ENCODE data around the gene ESRRA.
A peak's percentile ranks its signal among the peaks of the same experiment; 100 is the strongest.
"Not testable (repeated sequence)": the region's sequence is repeated elsewhere in the genome, so short reads cannot be mapped to it uniquely, and the experiment has no call there.

Gene ESRRA

DNA sequence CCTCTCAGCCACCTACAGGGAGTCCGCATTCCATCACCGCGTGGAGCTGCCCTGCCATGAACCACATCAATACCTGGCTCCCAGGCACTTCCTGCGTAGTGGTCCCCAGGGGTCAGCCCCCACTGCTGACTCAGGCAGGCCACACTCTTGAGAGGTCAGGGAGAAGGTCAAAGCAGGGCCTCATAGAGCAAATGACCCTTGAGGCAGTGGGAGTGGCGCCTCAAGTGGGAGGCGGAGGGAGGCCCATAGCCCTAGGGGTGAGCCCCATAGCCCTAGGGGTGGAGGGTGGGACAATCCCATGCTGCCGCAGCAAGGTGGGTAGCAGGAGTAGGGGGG, 17.6 kb downstream of the ESRRA start:
- Mint-ChIP-seq H3K4me1 (peaks cover 19% of the 10 kb centered on the region), H3K27ac (no peak overlapping the region), H3K4me3 (no peak overlapping the region), H3K9me3 (peaks cover 3% of the 10 kb centered on the region), H3K36me3 (peaks cover 25% of the 10 kb centered on the region), H3K27me3 (no peaks in the 10 kb centered on the region)
- ATAC-seq = no peak

- H3K36me3 Mint-ChIP-seq = peaks cover 25% of the 10 kb centered on the region
Observed at GRCh38 chr11:64323373-64323772, 18.0 kb downstream of the ESRRA start.

GRCh38 chr11:64323984-64324383, 18.7 kb downstream of the ESRRA start:
- peaks cover 15% of the 10 kb centered on the region for H3K4me1 Mint-ChIP-seq
- ATAC-seq, H3K9me3 Mint-ChIP-seq, H3K27ac Mint-ChIP-seq, H3K27me3 Mint-ChIP-seq, H3K4me3 Mint-ChIP-seq: not testable (repeated sequence)
- H3K36me3 Mint-ChIP-seq = peaks cover 25% of the 10 kb centered on the region

More at GRCh38 chr11:64323373-64323772, 18.0 kb downstream of the ESRRA start:
- Mint-ChIP-seq H3K27ac (no peak overlapping the region), H3K4me1 (peaks cover 19% of the 10 kb centered on the region), H3K27me3 (no peaks in the 10 kb centered on the region), H3K9me3 (peaks cover 3% of the 10 kb centered on the region), H3K4me3 (no peak overlapping the region)
- ATAC-seq = no peak

- Mint-ChIP-seq H3K27me3 (no peaks in the 10 kb centered on the region), H3K36me3 (peaks cover 25% of the 10 kb centered on the region), H3K9me3 (peaks cover 3% of the 10 kb centered on the region), H3K4me3 (no peak overlapping the region), H3K4me1 (peaks cover 6% of the 10 kb centered on the region), H3K27ac (no peak overlapping the region)
- ATAC-seq = no peak
Observed at GRCh38 chr11:64324692-64325469, 19.6 kb downstream of the ESRRA start.

DNA sequence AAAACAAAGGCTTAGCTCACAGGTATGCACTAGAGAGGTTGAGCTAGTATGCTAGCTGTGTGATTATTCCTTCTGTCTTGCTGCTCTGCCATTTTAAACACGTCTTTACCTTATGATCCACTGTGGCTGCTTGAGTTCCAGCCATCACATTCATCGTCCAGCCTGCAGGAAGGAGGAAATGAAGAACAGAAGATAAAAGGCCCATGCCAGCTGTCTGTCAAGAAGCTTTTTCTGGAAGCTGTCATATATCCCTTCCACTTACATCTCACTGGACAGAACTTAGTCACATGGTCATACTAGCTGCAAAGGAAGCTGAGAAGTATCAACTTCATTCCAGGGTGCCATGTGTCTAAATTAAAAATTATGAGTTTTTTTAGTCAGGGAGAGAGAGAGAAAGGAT, 22.1 kb downstream of the ESRRA start:
- H3K4me1 Mint-ChIP-seq = peaks cover 13% of the 10 kb centered on the region
- no peak for ATAC-seq
- H3K27ac Mint-ChIP-seq = no peak overlapping the region
- H3K36me3 Mint-ChIP-seq = no peaks in the 10 kb centered on the region
- peaks cover 3% of the 10 kb centered on the region for H3K9me3 Mint-ChIP-seq
- no peak overlapping the region for H3K4me3 Mint-ChIP-seq
- no peaks in the 10 kb centered on the region for H3K27me3 Mint-ChIP-seq

- no peak overlapping the region for H3K27ac Mint-ChIP-seq
- peaks cover 3% of the 10 kb centered on the region for H3K9me3 Mint-ChIP-seq
- H3K27me3 Mint-ChIP-seq = no peaks in the 10 kb centered on the region
- no peak for ATAC-seq
- H3K4me1 Mint-ChIP-seq = peaks cover 13% of the 10 kb centered on the region
- no peaks in the 10 kb centered on the region for H3K36me3 Mint-ChIP-seq
- no peak overlapping the region for H3K4me3 Mint-ChIP-seq
Observed at GRCh38 chr11:64327993-64328392, 22.7 kb downstream of the ESRRA start.

- Mint-ChIP-seq H3K27me3 (no peaks in the 10 kb centered on the region), H3K4me1 (peaks cover 27% of the 10 kb centered on the region), H3K4me3 (no peak overlapping the region), H3K9me3 (peaks cover 3% of the 10 kb centered on the region), H3K36me3 (no peaks in the 10 kb centered on the region), H3K27ac (peak overlapping the region; percentile 36)
- ATAC-seq = no peak
Observed at GRCh38 chr11:64330888-64331287, 25.6 kb downstream of the ESRRA start.

GRCh38 chr11:64331569-64332371, 26.4 kb downstream of the ESRRA start:
- ATAC-seq = peak; percentile 90
- Mint-ChIP-seq H3K36me3 (no peaks in the 10 kb centered on the region), H3K4me1 (peaks cover 33% of the 10 kb centered on the region), H3K27me3 (no peaks in the 10 kb centered on the region), H3K27ac (peak overlapping the region; percentile 36), H3K4me3 (peak overlapping the region; percentile 24), H3K9me3 (peaks cover 3% of the 10 kb centered on the region)

- H3K4me1 Mint-ChIP-seq = peaks cover 34% of the 10 kb centered on the region
- no peaks in the 10 kb centered on the region for H3K9me3 Mint-ChIP-seq
- no peak for ATAC-seq
- no peak overlapping the region for H3K4me3 Mint-ChIP-seq
- H3K27me3 Mint-ChIP-seq = no peaks in the 10 kb centered on the region
- no peak overlapping the region for H3K27ac Mint-ChIP-seq
- H3K36me3 Mint-ChIP-seq = no peaks in the 10 kb centered on the region
Observed at GRCh38 chr11:64333556-64333955, 28.2 kb downstream of the ESRRA start.

- Mint-ChIP-seq H3K36me3 (no peaks in the 10 kb centered on the region), H3K27me3 (no peaks in the 10 kb centered on the region), H3K4me1 (peaks cover 48% of the 10 kb centered on the region), H3K4me3 (peak overlapping the region; percentile 50), H3K9me3 (no peaks in the 10 kb centered on the region), H3K27ac (peak overlapping the region; percentile 74)
- peak; percentile 88 for ATAC-seq
Observed at GRCh38 chr11:64334764-64335735, 29.7 kb downstream of the ESRRA start.

DNA sequence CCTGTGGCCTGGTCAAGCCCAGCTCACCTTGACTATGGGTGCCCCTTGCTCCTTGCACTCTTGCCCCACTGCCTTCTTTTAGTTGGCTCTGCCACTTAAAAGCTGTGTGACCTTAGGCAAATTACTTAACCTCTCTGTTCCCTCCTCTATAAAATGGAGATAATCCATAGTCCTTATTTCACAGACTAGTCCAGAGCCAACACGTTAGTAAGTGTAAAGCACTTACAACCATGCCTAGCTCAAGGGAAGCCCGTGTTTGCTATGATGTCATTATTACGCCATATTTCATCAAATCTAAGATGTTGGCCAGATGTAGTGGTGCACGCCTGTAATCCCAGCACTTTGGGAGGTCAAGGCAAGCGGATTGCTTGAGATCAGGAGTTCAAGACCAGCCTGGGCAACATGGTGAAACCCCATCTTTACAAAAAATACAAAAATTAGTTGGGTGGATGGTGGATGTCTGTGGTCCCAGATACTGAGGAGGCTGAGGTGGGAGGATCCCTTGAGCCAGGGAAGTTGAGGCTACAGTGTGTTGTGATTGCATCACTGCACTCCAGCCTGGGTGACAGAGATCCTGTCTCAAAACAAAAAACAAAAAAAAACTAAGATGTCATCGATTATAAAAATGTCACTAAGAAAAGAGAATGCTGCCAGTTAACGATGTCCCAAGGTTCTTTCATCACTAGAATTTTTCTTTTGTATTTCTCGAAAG, 32.4 kb downstream of the ESRRA start:
- H3K36me3 Mint-ChIP-seq = peaks cover 18% of the 10 kb centered on the region
- no peaks in the 10 kb centered on the region for H3K9me3 Mint-ChIP-seq
- H3K27me3 Mint-ChIP-seq = no peaks in the 10 kb centered on the region
- no peak overlapping the region for H3K4me3 Mint-ChIP-seq
- H3K27ac Mint-ChIP-seq = no peak overlapping the region
- ATAC-seq = no peak
- H3K4me1 Mint-ChIP-seq = peaks cover 61% of the 10 kb centered on the region

- no peak for ATAC-seq
- no peaks in the 10 kb centered on the region for H3K27me3 Mint-ChIP-seq
Observed at GRCh38 chr11:64338716-64339115, 33.4 kb downstream of the ESRRA start.

DNA sequence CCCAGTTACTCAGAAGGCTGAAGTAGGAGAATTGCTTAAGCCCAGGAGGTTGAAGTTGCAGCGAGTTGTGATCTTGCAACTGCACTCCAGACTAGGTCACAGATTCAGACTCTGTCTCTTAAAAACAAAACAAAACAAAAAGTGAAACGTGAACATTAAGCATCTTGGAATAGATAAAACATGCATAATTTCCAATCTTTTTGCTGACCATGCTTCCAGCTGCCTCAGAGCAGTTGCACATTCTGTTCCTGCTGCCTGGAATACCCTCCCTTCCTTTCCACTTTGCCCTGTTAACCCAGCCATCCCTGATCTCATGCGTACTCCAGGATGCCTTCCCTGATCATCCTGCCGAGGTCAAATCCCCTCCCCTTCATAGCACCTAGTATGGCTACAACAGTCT, 34.0 kb downstream of the ESRRA start:
- H3K4me1 Mint-ChIP-seq = peaks cover 64% of the 10 kb centered on the region
- H3K27ac Mint-ChIP-seq = peak overlapping the region; percentile 91
- H3K9me3 Mint-ChIP-seq = no peaks in the 10 kb centered on the region
- H3K36me3 Mint-ChIP-seq = peaks cover 24% of the 10 kb centered on the region
- peak overlapping the region; percentile 91 for H3K4me3 Mint-ChIP-seq
- no peaks in the 10 kb centered on the region for H3K27me3 Mint-ChIP-seq
- no peak for ATAC-seq

More at GRCh38 chr11:64338716-64339115, 33.4 kb downstream of the ESRRA start:
- peak overlapping the region; percentile 91 for H3K4me3 Mint-ChIP-seq
- no peaks in the 10 kb centered on the region for H3K9me3 Mint-ChIP-seq
- peak overlapping the region; percentile 91 for H3K27ac Mint-ChIP-seq
- H3K36me3 Mint-ChIP-seq = peaks cover 20% of the 10 kb centered on the region
- peaks cover 64% of the 10 kb centered on the region for H3K4me1 Mint-ChIP-seq

DNA sequence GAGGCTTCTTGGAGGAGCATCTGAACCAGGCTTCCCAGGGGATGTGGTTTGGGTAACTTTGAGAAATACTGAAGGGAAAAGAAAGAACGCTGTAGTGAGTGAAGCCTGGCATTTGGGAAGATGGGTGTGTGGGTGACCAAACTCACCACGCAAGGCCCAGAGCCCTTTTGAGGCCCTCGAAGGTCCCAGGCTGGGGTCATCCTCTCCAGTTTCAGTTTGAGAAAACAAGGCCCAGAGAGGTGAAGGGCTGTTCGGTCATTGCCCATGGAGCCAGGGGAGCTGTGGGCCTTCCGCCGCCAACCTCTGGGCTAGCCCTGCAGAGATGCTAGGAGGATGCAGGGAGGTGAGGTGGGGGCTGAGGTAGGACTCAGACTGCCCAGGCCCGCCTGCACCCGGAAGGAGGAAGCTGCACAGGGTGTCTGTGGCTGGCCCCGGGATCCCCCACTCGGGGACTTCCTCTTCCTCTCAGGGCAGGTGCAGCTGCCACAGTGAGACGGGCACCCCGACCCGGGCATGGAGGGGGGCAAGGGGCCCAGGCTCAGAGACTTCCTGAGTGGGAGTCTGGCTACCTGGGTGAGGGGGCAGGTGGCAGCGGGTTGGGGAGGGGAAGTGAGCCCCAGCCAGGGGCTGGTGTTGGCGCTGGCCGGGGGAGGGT, 34.6 kb downstream of the ESRRA start, which contains the start of gene CCDC88B:
Gene CCDC88B (plus strand): TSS at position 451 of the 655 bp plus-strand sequence. CDS start 63 bp downstream, at position 514.
- Mint-ChIP-seq H3K27ac (peak within 1 kb of the TSS; percentile 91), H3K27me3 (no peaks in the 10 kb centered on the region), H3K36me3 (peaks cover 30% of the 10 kb centered on the region), H3K4me1 (peaks cover 59% of the 10 kb centered on the region), H3K4me3 (peak within 1 kb of the TSS; percentile 91), H3K9me3 (no peaks in the 10 kb centered on the region)
- peak; percentile 92 for ATAC-seq

Measured in stimulated activated memory B cell treated with anti-CD40 and anti-IgM and Interleukin-4, amounts not matched to agents 10 μg/mL and 1 μg/mL and 100 μg/mL, for 72 hours (primary cell).